ENCODE measurements around the gene NCOA7.
A peak's percentile ranks its signal among the peaks of the same experiment; 100 is the strongest.
"Not testable (repeated sequence)": the region's sequence is repeated elsewhere in the genome, so short reads cannot be mapped to it uniquely, and the experiment has no call there.

NCOA7 gene

DNA sequence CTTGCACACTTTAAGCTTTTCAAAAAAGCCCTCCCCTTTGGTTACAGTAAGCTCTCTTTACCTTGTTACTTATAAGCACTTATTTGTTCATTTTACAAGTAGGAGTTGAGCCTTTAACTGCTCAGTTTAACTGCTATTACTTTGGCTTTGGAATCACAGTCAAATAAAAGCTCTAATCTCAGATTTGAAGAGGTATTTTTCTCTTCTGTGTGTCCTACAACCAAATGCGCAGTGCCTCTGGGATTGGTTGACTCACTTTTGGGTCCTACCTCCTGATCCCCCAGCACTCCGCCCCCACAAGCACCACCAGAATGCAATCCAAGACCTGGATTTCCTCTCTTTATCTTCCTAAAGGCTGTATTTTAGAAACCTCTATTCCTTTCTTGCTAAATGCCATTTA is 2.5 kb downstream of the NCOA7 start:
- DNase-seq = no peak

- DNase-seq = peak; percentile 17
These were observed 3.1 kb downstream of the NCOA7 start for GRCh38 chr6:125793863-125794262.

- no peak for DNase-seq
These were observed 3.8 kb downstream of the NCOA7 start for GRCh38 chr6:125794342-125795137.

DNA sequence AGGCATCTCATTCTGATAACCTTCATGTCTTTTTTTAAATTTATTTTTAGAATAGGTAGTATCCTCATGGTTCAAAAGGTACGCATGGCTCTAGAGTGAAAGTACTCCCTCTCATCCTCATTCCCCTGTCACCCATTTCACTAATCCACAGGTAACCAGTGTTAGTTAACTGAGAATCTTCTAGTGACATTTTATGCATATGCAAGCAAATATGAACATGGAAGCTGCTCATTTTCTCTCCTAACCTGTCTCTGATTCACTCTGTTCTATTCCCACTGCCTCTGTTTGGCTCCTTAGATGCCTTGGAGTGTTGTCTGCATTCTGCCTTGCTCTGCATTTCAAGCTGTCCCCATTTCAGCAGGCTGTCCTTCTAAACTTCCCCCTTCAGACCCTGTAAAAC is 4.5 kb downstream of the NCOA7 start:
- DNase-seq = no peak

GRCh38 chr6:125797120-125797885 is 6.5 kb downstream of the NCOA7 start:
- no peak for DNase-seq

GRCh38 chr6:125797886-125798444 is 7.2 kb downstream of the NCOA7 start:
- DNase-seq = no peak

- DNase-seq = no peak
These were observed 8.2 kb downstream of the NCOA7 start for GRCh38 chr6:125798734-125799508.

GRCh38 chr6:125802383-125802782 is 11.6 kb downstream of the NCOA7 start:
- no peak for DNase-seq

- DNase-seq = no peak
These were observed 12.2 kb downstream of the NCOA7 start for GRCh38 chr6:125802943-125803377.

DNA sequence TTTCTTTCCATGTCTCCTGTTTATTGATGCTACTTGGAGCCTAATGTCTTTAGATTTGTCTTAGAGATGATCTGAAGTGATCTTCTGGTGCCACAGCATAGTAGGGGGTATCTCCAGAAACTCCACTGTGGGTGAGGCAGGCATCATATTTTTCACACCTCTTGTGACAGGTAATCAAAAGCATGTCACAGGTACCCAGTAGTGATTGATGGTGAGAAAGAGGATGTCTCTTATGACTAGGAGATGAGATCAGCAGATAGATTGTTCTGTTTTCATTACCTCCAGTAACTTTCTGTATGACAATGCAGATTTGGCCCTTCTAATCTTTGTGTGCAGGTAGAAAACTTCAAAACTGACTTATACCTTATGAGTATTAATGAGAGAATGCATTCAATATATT is 13.5 kb downstream of the NCOA7 start:
- peak; percentile 43 for DNase-seq

DNA sequence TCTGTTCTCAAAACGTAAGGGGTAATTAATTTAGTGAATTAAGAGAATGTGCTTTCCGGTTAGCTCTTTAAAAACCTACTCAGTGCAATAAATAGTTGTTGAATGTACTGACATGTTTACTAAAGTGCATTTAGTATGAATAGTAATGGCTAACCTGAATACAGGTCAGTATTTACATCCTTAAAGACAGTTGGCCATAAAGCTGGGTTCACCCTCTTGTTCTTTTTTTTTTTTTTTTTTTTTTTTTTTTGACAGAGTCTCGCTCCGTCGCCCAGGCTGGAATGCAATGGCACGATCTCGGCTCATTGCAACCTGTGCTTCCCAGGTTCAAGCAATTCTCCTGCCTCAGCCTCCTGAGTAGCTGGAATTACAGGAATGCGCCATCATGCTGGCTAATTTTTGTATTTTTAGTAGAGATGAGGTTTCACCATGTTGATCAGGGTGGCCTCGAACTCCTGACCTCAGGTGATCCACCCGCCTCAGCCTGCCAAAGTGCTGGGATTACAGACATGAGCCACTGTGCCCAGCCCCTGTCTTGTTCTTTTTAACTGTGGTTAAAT is 14.2 kb downstream of the NCOA7 start:
- not testable (repeated sequence) for DNase-seq

- DNase-seq = no peak
These were observed 16.1 kb downstream of the NCOA7 start for GRCh38 chr6:125806813-125807212.

DNA sequence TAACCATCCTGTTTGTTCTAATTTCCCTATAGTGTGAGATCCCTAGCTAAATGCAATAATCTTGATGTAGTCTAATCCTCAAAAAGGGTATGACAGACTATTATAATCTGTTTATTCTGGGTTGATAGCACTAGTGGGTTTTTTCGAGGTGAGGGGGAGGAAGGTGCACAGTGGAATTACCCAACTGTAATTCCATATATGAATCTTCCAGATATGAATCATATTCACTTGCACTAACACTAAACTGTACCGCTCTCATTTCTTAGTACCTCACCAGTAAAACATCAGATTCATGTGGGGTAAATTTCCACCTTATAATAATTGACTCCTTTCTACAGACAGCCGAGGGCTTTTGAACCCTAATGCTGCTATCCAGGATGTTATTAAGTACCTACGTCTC is 16.5 kb downstream of the NCOA7 start:
- DNase-seq = no peak

DNA sequence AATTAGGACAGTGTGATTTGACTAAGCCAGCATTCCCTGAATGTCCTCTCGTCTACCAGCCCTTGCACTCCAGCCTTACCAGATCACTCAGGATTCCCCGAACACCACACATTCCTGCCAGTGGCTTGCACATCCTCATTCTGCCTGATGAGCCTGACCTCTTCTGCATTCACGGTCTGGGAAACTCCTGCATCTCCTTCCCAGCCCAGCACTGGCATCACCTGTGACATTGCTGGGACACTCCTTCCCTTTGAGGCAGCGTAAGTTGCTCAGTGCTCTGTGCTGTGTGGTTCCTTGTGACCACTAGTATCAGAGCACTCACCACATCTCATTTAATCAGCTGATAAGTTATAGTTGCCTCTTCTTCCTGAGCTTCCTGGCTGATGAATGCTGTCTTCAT is 17.3 kb downstream of the NCOA7 start:
- DNase-seq = no peak

DNA sequence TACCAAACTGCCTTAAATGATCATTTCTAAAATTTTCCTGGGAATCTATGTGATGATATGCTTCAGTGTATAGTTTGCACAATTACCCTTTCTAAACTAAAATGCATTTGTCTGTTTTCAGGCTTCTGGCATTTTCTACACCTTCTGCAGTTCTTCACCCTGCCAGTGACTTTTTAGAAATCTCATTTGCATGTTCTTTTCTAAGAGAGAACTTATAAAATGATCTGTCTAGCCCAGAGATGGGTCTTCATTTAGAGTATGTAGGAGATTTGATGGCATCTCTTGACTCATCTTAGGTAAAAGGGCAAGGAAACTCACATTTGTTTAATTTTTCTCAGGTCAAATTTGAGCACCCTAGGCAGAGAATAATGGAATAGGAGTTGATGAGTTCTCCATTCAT is 17.8 kb downstream of the NCOA7 start:
- DNase-seq = no peak

GRCh38 chr6:125809570-125810170 is 18.9 kb downstream of the NCOA7 start:
- DNase-seq = no peak

GRCh38 chr6:125810445-125810844 is 19.7 kb downstream of the NCOA7 start:
- no peak for DNase-seq

- no peak for DNase-seq
These were observed 20.5 kb downstream of the NCOA7 start for GRCh38 chr6:125811259-125811658.

GRCh38 chr6:125812394-125813292 is 21.9 kb downstream of the NCOA7 start:
- no peak for DNase-seq

GRCh38 chr6:125814481-125814880 is 23.7 kb downstream of the NCOA7 start:
- no peak for DNase-seq

All from central memory CD4-positive, alpha-beta T cell (primary cell).